Measurements from ENCODE around the gene STON1. TPM values are rescaled to one million over a fixed set of nuclear protein-coding genes. Genes with fewer than 3 reads are reported as not detected.

Gene STON1
- polyA plus RNA-seq, 1 donor from 2014 or later = 2.8 TPM

- H4K20me1 ChIP-seq (ENCODE audit: insufficient read depth) = no peaks in the 10 kb centered on the region
- H3K9ac ChIP-seq (ENCODE audit: low read length) = no peak overlapping the region
- no peak overlapping the region for H2AFZ ChIP-seq (ENCODE audit: low read depth, low read length)
- no peaks in the 10 kb centered on the region for H3K27me3 ChIP-seq (ENCODE audit: insufficient read depth, low read depth, low read length)
- no peaks in the 10 kb centered on the region for H3K9me2 ChIP-seq (ENCODE audit: insufficient read depth, low read length)
- no peaks in the 10 kb centered on the region for H3K79me2 ChIP-seq (replicated peaks; ENCODE audit: insufficient read depth, low read length)
- no peak overlapping the region for H3K4me2 ChIP-seq (ENCODE audit: low read length)
- H3K36me3 ChIP-seq (ENCODE audit: insufficient read depth, low read length) = no peaks in the 10 kb centered on the region
- TF ChIP-seq EP300 (conservative IDR thresholded peaks at IDR 0.05; ENCODE audit: poor library complexity, severe bottlenecking) (no peak), RAD21 (conservative IDR thresholded peaks at IDR 0.05) (no peak), MXI1 (conservative IDR thresholded peaks at IDR 0.05; ENCODE audit: poor library complexity, severe bottlenecking) (no peak), POLR2AphosphoS5 (IDR thresholded peaks at IDR 0.05) (no peak), SMC3 (conservative IDR thresholded peaks at IDR 0.05; ENCODE audit: poor library complexity) (no peak), EZH2 (IDR thresholded peaks at IDR 0.05; ENCODE audit: borderline replicate concordance, insufficient read depth, low read length, poor library complexity, severe bottlenecking) (no peak), TAF1 (IDR thresholded peaks at IDR 0.05; ENCODE audit: low read depth) (no peak), REST (IDR thresholded peaks at IDR 0.05; ENCODE audit: borderline replicate concordance) (no peak)
- TF ChIP-seq, protein P1, sequence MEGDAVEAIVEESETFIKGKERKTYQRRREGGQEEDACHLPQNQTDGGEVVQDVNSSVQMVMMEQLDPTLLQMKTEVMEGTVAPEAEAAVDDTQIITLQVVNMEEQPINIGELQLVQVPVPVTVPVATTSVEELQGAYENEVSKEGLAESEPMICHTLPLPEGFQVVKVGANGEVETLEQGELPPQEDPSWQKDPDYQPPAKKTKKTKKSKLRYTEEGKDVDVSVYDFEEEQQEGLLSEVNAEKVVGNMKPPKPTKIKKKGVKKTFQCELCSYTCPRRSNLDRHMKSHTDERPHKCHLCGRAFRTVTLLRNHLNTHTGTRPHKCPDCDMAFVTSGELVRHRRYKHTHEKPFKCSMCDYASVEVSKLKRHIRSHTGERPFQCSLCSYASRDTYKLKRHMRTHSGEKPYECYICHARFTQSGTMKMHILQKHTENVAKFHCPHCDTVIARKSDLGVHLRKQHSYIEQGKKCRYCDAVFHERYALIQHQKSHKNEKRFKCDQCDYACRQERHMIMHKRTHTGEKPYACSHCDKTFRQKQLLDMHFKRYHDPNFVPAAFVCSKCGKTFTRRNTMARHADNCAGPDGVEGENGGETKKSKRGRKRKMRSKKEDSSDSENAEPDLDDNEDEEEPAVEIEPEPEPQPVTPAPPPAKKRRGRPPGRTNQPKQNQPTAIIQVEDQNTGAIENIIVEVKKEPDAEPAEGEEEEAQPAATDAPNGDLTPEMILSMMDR (IDR thresholded peaks at IDR 0.05; ENCODE audit: poor library complexity, severe bottlenecking) = no peak
- no peaks in the 10 kb centered on the region for H3K9me3 ChIP-seq (ENCODE audit: low read length)
- H3K4me3 ChIP-seq (ENCODE audit: low read length) = no peak overlapping the region
- H3F3A ChIP-seq (ENCODE audit: insufficient read depth, low read length, poor library complexity, severe bottlenecking) = no peaks in the 10 kb centered on the region
- H3K27ac ChIP-seq (ENCODE audit: low read length) = no peak overlapping the region
These were observed 47.6 kb upstream of the STON1 start for GRCh38 chr2:48482313-48482712.

DNA sequence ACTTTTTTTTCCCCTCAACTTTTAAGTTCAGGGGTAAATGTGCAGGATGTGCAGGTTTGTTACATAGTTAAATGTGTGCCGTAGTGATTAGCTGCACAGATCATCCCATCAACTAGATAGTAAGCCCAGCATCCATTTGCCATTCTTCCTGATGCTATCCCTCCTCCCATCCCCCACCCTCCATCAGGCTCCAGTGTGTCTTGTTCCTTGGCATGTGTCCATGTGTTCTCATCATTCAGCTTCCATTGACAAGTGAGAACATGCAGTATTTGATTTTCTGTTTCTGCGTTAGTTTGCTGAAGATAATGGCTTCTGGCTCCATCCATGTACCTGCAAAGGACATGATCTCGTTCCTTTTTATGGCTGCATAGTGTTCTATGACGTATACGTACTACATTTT lies 47.2 kb upstream of the STON1 start:
- H3K9ac ChIP-seq (ENCODE audit: low read length) = no peak overlapping the region
- H3K27ac ChIP-seq (ENCODE audit: low read length) = no peak overlapping the region
- no peaks in the 10 kb centered on the region for H3K27me3 ChIP-seq (ENCODE audit: insufficient read depth, low read depth, low read length)
- H3F3A ChIP-seq (ENCODE audit: insufficient read depth, low read length, poor library complexity, severe bottlenecking) = no peaks in the 10 kb centered on the region
- no peak overlapping the region for H3K4me3 ChIP-seq (ENCODE audit: low read length)
- H3K4me2 ChIP-seq (ENCODE audit: low read length) = no peak overlapping the region
- H3K79me2 ChIP-seq (replicated peaks; ENCODE audit: insufficient read depth, low read length) = no peaks in the 10 kb centered on the region
- H3K9me2 ChIP-seq (ENCODE audit: insufficient read depth, low read length) = no peaks in the 10 kb centered on the region
- peaks cover 2% of the 10 kb centered on the region for H3K36me3 ChIP-seq (ENCODE audit: insufficient read depth, low read length)
- H3K9me3 ChIP-seq (ENCODE audit: low read length) = no peaks in the 10 kb centered on the region
- no peak overlapping the region for H2AFZ ChIP-seq (ENCODE audit: low read depth, low read length)
- no peaks in the 10 kb centered on the region for H4K20me1 ChIP-seq (ENCODE audit: insufficient read depth)
- TF ChIP-seq TAF1 (IDR thresholded peaks at IDR 0.05; ENCODE audit: low read depth) (no peak), POLR2AphosphoS5 (IDR thresholded peaks at IDR 0.05) (no peak), MXI1 (conservative IDR thresholded peaks at IDR 0.05; ENCODE audit: poor library complexity, severe bottlenecking) (no peak), EP300 (conservative IDR thresholded peaks at IDR 0.05; ENCODE audit: poor library complexity, severe bottlenecking) (no peak), EZH2 (IDR thresholded peaks at IDR 0.05; ENCODE audit: borderline replicate concordance, insufficient read depth, low read length, poor library complexity, severe bottlenecking) (no peak), RAD21 (conservative IDR thresholded peaks at IDR 0.05) (no peak), SMC3 (conservative IDR thresholded peaks at IDR 0.05; ENCODE audit: poor library complexity) (no peak), REST (IDR thresholded peaks at IDR 0.05; ENCODE audit: borderline replicate concordance) (no peak)
- TF ChIP-seq, protein P1 (IDR thresholded peaks at IDR 0.05; ENCODE audit: poor library complexity, severe bottlenecking) = no peak

All from neural cell (in vitro differentiated cells).